ENCODE data around the gene SREBF2.
A peak's percentile ranks its signal among the peaks of the same experiment; 100 is the strongest.

The SREBF2 gene

DNA sequence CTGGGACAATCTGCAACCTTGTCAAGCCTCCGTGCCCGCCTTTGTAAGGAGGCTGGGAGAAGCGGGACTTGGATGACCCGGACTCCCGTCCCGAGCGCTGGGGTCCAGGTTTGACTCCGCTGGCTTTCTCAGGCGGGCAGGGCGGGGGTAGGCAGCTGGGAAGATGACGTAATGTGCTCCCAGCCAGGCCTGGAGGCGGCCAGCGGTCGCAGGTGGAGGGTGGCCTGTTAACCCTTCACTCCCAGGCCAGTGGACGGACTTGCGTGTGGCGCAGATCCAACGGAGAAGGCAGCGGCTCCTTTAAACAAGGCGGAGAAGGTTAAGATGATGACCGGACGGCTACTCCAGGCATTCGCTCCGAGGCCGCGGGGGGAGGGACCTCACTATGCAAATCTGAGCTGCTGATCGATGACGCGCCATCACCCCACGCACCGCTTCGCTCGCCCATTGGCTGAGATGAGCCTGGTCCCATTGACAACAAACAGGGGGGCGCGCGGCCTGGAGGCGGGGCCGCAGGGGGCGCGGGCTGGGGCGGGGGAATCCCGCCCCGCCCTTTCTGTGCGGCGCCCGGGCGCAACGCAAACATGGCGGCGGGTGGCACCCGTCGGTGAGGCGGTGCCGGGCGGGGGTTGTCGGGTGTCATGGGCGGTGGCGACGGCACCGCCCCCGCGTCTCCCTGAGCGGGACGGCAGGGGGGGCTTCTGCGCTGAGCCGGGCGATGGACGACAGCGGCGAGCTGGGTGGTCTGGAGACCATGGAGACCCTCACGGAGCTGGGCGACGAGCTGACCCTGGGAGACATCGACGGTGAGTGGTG is at the start of gene SREBF2:
TSS of gene SREBF2 (plus strand) at position 553 of the 816 bp plus-strand sequence. CDS start at position 719, 166 bp downstream.
- DNase-seq, result peak; percentile 99

GRCh38 chr22:41787331-41787730 is 45.6 kb upstream of the SREBF2 start:
- no peak for DNase-seq

- DNase-seq, result no peak
Measured at GRCh38 chr22:41793871-41794270, 39.0 kb upstream of the SREBF2 start.

DNA sequence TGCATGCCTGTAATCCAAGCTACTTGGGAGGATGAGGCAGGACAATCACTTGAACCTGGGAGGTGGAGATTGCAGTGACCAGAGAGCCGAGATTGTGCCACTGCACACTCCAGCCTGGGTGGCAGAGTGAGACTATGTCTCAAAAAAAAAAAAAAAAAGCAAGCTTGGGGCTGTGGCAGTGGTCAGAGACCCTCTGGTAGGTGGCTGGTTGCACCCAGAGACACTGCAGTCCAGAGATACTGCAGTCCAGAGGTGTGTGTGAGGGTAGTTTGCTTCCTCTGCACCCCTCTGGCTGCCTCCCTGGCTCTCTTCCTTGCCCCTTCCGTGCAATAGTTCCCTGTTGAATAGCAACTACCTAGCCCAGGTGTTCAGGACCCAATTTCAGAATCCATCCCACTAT is 34.2 kb upstream of the SREBF2 start:
- DNase-seq, result no peak

DNA sequence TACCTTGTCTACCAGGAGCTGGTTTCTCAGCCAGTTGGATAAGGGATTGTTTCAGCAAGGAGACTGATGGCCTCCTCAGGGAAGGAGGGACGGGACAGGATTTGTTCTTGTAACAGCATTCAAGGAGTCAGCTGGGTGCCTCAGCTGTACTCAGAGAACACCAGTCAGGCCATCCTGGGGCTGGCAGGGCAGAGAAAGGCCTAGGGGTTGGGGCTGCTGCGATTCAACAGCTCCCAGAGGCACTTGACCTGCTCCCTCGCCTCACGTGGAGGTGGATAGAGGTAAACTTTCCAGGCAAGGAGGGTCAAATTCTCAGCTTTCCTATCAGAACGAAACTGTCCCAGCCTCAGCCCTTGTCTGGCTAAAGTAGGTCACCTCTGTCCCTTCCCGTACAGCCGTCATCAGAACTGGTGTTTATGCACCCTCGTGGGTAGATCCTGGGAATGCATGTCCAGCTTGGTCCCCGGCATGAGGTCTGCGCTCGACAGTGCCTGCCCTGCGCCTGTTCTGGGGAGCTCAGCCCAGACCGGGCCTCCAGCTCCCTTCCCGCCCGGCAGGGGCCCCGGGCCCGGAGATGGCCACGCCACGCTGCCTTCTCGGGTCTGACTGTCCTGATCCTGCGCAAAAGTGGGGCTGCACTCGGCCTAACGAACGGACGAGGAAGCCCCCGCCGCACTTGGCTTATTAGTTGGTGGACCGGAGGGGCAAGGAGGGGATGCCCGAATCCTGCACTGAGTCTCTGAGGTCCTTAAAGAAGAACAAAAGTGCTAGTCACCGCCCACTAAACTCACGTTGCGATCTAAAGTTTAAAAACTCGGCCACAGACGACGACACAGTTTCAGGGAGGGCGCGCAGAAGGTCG is 33.2 kb upstream of the SREBF2 start:
- DNase-seq, result no peak

DNA sequence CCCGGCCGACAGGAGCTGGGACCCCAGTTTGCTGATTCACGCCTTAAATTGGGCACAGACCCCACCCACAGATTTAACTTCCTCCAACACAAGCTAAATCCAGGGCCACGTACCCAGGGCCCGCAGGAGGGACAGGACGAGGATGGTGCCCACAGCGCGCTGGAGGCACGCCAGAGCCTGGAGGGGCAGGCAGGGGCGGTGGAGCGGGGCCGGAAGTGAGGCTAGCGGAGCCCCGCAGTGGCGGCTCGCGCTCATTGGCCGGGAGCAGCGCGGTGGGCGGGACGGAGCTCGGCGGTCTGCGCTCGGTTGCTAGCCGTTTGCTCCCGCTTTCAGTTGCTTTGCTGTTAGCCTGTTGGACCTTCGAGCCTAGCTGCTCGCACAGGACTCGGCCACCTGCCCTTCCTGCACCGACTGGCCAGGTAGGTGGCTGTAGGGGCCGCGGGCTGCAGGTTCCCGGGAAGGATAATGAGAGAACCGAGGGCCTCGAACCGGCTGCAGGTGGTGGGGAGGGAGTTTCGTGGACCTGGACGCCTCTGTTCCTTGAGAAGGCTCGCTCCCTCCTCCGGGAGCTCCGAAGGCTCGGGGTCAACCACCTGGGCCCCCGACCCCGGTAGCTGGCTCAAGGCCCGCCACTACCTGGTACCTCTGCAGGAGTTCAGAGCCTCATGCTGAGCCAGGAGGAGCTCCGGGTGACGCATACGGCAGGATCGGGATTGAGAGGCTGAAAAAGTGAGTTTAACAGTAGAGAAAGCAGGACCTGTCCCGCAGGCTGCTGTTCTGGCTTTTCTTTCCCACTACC is 32.4 kb upstream of the SREBF2 start, which contains the start of gene CCDC134:
TSS of gene CCDC134 (plus strand) at position 332 of the 799 bp plus-strand sequence. CDS start 8,212 bp downstream, outside the sequence.
- peak; percentile 95 for DNase-seq

DNA sequence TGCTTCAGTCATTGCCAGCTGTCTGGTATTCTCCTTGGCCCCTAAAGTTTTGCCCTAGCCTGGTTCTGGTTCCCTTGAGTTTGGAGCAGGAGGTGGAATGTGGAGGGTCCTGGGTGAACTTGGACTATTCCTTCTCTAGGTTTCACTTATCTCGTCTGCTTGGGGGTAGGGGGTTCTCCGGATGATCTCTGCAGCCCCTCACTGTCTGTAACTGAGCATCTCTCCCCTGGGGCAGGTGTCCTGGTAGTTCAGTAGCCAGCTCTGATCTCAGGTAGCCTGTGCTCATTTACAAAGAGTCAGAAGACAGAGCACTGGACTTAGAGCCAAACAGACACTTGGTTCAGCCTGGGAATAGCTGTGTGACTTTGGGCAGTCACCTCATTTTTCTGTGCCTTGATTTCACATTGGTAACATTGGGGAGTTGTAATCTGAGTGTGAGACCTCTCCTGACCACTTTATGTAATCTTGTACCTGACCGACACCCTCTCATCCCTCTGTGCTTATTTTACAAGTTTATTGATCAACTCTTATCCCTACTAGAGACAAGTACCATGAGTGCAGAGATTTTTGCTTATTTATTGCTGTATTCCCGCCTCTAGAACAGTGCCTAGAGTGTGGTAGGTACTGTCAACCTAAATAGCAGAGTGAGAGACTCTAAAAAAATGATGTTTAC is 31.6 kb upstream of the SREBF2 start:
- no peak for DNase-seq

DNA sequence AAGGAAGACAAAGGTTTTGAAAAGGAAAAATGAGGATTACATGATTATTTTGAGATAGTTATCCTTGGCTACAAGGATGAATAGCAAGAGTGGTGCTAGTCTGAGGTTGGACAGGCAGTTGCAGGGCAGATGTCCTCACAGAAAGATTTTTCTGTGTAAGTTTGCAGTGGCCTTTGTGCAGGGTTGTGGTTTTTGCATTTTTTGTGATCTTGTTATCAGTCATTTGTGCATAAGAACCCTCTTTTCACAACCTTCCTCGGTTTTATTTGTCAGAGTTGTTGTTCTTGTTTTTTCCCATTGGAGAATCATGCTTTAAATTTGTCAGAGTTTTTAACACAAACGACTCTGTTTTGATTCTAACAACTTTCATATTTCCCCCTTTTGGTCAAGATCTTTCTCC is 31.0 kb upstream of the SREBF2 start:
- DNase-seq, result no peak

DNA sequence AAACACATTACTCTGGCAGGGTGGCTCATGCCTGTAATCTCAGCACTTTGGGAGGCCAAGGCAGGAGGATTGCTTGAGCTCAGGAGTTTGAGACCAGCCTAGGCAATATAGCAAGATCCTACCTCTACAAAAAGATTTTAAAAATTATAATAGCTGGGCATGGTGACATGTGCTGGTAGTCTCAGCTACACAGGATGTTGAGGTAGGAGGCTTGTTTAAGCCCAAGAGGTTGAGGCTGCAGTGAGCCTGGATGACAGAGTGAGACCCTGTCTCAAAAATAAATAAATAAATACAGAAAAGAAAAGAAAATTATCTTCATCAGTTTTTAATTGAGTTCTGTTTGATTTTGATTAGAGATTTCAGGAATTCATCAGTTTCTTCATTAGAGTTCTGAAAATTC is 27.3 kb upstream of the SREBF2 start:
- no peak for DNase-seq

DNA sequence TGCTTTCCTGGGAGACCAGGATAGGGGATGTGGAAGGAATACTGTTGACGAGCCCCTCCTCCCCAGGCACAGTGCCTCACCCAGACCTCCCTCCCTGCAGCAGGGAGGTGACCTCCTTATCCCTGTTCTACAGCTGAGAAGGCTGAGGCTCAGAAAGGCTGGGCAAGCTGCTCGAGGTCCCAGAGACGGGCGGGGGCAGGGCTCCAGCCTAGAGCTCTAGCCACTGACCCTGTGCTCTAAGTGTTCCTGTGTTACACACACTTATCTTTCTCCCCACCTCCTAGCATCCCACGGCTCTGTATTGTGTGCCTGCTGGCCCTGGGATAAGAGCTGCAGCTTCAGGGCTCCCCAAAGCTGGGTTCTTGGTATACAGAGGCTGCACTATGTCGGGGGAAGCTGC is 24.5 kb upstream of the SREBF2 start:
- no peak for DNase-seq

- no peak for DNase-seq
Measured at GRCh38 chr22:41810022-41810421, 22.9 kb upstream of the SREBF2 start.

DNA sequence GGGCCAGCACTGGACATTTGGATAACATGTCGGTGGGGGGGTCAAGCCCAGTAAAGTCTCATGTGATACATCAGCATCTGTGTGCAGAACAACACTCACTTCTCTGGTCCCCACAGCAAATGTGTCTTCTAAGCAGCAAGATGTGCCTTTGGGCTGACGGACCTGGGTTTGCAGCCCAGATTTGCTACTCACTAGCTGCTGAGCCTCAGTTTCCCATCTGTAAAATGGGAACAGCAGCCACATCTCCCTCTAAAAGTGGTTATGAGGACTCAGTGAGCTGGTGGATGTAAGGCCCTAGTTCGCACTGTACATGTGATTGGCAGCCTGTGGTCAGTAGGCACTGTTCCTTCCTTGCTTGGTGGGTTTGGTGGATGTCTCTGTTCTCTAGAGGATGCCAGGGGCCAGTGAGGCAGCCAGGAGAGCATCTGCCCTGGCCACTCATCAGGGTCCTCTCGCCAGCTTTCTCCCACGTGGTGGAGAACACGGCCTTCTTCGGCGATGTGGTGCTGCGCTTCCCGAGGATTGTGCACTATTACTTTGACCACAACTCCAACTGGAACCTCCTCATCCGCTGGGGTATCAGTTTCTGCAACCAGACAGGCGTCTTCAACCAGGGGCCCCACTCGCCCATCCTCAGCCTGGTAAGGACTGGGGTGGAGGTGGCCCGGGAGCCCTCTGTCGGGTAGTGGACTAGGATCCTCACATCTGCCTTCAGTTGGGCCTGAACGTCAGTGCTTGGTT is 19.9 kb upstream of the SREBF2 start:
- no peak for DNase-seq

- DNase-seq, result no peak
Measured at GRCh38 chr22:41813726-41814410, 19.0 kb upstream of the SREBF2 start.

GRCh38 chr22:41815716-41816115 is 17.2 kb upstream of the SREBF2 start:
- DNase-seq, result no peak

GRCh38 chr22:41816241-41816640 is 16.7 kb upstream of the SREBF2 start:
- no peak for DNase-seq

DNA sequence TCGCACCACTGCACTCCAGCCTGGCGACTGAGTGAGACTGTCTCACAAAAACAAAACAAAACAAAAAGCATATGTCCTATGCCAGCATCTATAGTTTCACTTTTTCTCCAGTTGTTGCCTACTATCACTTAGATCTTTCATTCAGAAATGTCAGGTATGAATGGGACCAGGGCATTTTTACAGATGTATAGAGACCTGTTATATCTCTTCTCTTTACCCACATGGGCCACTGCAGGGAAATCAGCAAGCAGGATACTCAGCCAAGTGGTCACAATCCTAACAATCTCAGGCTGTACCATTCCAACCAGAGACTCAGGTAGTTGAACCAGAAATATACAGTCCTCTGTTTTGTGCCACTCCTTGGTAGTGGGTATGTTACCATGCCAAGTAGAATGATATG is 16.0 kb upstream of the SREBF2 start:
- no peak for DNase-seq

- DNase-seq, result no peak
Measured at GRCh38 chr22:41818011-41818410, 14.9 kb upstream of the SREBF2 start.

DNA sequence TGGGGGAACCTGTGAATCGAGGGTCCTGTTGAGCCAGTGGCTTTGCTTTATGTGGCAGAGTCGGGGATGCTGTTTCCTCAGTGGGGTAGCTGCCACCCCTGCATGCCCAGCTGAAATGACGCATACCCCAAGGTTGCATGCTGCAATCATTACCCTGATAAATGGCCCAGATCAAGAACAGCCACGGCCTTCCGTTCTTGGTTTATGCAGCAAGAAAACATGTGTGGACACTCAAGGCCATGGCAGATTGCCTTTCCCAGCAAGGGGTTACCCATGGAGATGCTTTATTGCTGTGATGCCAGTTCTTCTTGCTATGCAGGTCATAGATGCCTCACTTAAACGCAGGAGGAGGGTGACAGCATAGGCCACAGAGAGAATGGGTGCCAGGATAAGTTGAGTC is 14.3 kb upstream of the SREBF2 start:
- no peak for DNase-seq

- DNase-seq, result no peak
Measured at GRCh38 chr22:41819257-41819656, 13.6 kb upstream of the SREBF2 start.

- DNase-seq, result no peak
Measured at GRCh38 chr22:41820447-41820846, 12.5 kb upstream of the SREBF2 start.

Measured in right forelimb (tissue), 1 donor.